Kidney capillary endothelial cell (primary cell): ENCODE results near the gene XAGE1B.
"Not testable (repeated sequence)": the region's sequence is repeated elsewhere in the genome, so short reads cannot be mapped to it uniquely, and the experiment has no call there.

Experiments
- DNase-seq: peaks from one replicate; pipeline ENCODE4 v3.0.0-alpha.2; 2018; ENCODE audit warnings: low spot score

XAGE1B gene, protein sequence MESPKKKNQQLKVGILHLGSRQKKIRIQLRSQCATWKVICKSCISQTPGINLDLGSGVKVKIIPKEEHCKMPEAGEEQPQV

GRCh38 chrX:52516987-52517325, at the start of gene XAGE1B:
Gene XAGE1B, minus strand, starts transcription at chrX:52517063. Its CDS starts 1,536 bp downstream, at chrX:52515527.
- DNase-seq = not testable (repeated sequence)

DNA sequence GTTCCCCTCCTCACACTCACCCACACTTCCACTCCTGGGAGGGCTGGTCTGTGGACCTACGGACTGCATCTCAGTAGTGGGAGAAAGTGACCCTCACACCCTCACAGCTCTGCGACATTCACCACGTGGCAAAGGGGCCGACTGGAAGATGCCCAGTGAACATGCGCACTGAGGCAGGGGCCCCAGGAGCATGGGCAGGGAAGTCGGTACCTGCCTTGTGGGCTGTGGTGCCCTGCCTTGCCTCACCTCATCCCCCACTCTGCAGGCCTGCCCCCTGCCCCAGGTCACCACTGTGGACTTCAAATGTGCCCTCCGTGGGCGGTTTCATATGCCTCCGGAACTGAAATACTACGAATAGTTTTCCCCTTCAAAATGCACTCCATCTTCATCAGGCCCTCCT, 46.2 kb upstream of the XAGE1B start:
- DNase-seq = no peak

- DNase-seq = no peak
Observed at GRCh38 chrX:52558140-52558539, 41.3 kb upstream of the XAGE1B start.

- no peak for DNase-seq
Observed at GRCh38 chrX:52556741-52557140, 39.9 kb upstream of the XAGE1B start.

DNA sequence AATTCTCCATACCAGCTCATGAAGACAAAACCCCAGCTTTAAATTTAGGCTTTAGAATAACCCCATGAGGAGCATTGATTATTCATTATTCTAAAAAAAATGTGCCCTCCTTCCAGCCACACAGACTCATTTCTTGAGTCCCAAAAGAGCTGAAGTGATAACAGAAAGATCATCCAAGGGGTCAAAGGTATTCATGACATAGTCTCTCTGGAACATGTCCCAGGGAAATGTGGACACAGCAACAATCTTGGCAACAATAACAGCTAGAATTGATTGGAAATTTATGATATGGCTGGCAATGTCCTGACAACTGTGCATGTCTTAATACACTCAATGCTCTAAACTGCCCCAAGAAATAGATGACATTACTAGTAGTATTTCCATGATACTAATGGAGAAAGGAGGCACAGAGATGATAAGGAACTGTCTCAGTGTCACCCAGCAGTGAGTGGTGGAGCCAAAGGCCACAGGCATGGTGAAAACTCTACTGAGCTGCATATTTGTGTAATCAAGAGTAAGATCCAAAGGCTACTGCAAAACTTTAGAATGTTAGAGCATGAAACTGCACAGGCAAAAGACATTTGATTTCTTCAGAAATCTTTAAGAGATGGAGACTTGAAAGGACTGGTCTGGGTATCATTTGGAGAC, 37.3 kb upstream of the XAGE1B start:
- DNase-seq = no peak

- DNase-seq = not testable (repeated sequence)
Observed at GRCh38 chrX:52548769-52549168, 31.9 kb upstream of the XAGE1B start.

DNA sequence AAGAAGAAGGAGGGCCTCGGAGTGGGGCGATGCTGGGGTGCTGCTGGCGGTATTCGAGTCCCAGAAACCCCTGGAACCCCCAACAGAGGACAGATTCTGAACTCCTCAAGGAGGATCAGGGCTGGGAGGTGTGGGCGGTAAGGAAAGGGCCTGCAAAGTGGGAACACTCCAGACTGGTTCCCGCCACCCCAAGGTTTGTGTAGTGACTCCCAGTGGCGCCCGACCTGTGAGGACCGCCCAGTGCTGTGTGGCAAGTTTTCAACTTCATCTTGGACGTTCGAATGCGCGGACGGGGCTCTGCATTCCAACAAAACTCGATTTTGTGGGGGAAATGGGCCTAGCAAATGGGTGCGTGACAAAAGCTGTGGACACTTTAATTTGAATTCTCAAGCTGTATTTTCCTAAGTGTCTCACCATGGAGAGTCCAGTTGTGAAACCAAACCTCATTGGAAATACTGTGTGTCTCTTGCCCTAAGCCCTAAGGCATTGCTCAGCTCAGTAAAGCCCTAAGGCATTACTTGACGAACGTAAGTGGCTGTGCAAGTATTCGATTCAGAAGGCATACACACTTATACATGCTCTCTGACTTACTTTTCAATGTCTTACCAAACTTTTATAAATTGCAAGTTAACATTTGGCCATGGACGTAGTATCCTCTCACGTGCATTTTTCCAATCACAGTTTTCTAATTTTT, 27.4 kb upstream of the XAGE1B start:
- DNase-seq = no peak

DNA sequence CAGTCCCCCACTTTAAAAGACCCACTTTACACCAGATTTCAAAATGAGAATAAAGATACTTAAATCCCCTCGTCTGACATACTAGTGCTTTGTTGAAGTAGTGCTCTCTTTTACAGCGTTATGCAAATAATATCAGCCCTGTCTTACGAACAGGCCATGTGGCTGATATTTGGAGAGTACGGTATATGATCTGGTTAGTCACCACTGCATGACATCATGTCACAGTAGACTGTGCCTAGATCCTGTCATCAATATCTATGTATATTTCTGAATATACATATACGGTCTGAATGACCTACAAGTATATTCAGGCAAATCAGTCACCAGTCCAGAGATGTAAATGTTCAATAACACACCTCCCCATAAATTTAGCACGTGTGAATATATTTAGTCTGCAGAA, 25.4 kb upstream of the XAGE1B start:
- DNase-seq = no peak

- DNase-seq = not testable (repeated sequence)
Observed at GRCh38 chrX:52541051-52541450, 24.2 kb upstream of the XAGE1B start.

GRCh38 chrX:52516110-52516986, 515 bp downstream of the XAGE1B start:
- not testable (repeated sequence) for DNase-seq

GRCh38 chrX:52511126-52511525, 5.7 kb downstream of the XAGE1B start:
- DNase-seq = not testable (repeated sequence)

- DNase-seq = no peak
Observed at GRCh38 chrX:52509916-52510315, 6.9 kb downstream of the XAGE1B start.

DNA sequence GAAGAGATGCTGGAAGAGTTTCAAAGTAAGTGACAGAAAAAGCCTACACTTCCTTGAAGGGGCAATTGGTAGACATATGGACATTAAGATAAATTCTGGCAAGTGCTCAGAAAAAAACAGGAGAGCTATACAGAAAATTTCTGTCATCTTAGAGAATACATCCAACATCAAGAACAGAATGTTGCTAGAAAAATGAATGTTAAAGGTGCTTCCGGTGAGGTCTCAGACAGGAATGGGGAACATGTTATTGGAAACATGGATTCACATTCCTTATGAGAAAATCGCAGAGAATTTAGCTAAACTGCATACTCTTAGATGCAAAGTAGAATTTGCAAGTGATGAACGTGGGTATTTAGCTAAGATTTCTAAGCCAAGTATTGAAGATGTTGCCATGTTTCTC, 9.5 kb downstream of the XAGE1B start:
- DNase-seq = no peak

- DNase-seq = no peak
Observed at GRCh38 chrX:52504551-52504950, 12.3 kb downstream of the XAGE1B start.

GRCh38 chrX:52501362-52501761, 15.5 kb downstream of the XAGE1B start:
- not testable (repeated sequence) for DNase-seq

DNA sequence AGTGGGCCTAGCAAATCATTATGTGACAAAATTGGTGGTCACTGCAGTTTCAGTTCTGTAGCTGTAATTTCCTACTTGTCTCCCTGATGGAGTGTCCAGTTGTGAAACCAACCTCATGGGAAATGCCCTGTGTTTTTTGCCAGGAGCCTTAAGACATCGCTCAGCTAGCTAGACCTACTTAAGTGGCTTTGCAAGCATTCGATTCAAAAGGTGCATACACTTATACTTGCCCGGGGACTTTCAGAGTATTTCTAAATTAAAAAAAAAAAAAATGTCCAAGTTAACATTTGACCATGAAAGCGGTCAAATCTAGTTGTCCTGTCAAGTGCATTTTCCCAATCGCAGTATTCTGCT, 20.5 kb downstream of the XAGE1B start:
- DNase-seq = not testable (repeated sequence)

DNA sequence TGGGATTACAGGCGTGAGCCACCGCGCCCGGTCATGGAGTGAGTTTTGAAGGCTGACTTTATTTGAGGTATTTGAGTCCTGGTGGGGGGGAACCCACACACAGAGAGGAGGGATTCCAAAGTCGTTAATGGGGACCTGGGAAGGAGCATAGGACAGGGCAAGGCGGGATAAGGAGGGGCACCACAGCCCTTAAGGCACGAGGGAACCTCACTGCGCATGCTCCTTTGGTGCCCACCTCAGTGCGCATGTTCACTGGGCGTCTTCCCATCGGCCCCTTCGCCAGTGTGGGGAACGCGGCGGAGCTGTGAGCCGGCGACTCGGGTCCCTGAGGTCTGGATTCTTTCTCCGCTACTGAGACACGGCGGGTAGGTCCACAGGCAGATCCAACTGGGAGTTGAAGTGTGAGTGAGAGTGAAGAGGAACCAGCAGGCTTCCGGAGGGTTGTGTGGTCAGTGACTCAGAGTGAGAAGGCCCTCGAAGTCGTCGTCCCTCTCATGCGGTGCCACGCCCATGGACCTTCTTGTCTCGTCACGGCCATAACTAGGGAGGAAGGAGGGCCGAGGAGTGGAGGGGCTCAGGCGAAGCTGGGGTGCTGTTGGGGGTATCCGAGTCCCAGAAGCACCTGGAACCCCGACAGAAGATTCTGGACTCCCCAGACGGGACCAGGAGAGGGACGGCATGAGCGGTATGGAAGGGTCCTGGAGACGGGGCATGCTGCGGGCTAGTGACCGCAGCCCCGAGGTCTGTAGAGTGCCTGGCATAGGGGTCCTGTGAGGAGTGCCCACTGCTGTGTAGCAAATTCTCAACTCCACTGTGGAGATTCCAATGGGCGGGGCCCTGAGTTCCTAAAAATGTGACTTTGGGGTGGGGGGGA, 21.1 kb downstream of the XAGE1B start, which contains the start of gene XAGE1A:
Gene XAGE1A (plus strand): TSS at position 264 of the 874 bp plus-strand sequence. CDS start 1,554 bp downstream, outside the sequence.
- not testable (repeated sequence) for DNase-seq

DNA sequence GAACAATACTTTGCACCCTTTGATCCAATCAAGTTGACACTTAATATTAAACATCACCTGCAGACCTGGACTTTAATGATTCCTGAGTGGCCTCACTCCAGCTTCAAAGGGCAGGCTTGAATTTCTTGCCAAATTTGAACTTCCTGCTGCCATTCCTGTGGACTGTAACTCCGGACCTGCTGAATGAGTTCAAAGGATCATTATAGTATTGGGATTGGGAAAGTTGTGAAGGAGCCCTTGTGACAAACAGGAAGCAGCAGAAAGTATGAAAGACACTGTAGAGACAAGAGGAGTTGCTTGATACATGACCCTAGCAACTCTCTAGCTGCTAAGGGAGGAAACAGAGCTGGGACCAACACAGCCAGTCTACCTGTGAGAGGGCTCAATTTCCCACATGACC, 45.6 kb downstream of the XAGE1B start:
- not testable (repeated sequence) for DNase-seq
